GM10847 (cell line): Measurements from ENCODE around the gene CELF4.

ENCODE experiments used
- POLR2A ChIP-seq: IDR thresholded peaks from 2 replicates; pipeline ENCODE4 v1.6.1; 2011; ENCODE audit not compliant: insufficient read length; ENCODE audit errors: extremely low read depth

The CELF4 gene

GRCh38 chr18:37276111-37276890 is 289.3 kb downstream of the CELF4 start:
- no peak for TF ChIP-seq POLR2A

- TF ChIP-seq POLR2A, result no peak
These were observed 290.3 kb downstream of the CELF4 start for GRCh38 chr18:37275237-37275741.

GRCh38 chr18:37274309-37275236 is 291.0 kb downstream of the CELF4 start:
- no peak for TF ChIP-seq POLR2A

- TF ChIP-seq POLR2A, result no peak
These were observed 292.8 kb downstream of the CELF4 start for GRCh38 chr18:37272841-37273240.

GRCh38 chr18:37272226-37272625 is 293.4 kb downstream of the CELF4 start:
- no peak for TF ChIP-seq POLR2A

GRCh38 chr18:37270666-37271052 is 294.9 kb downstream of the CELF4 start:
- no peak for TF ChIP-seq POLR2A

- TF ChIP-seq POLR2A, result no peak
These were observed 295.4 kb downstream of the CELF4 start for GRCh38 chr18:37270038-37270665.

GRCh38 chr18:37266290-37266689 is 299.3 kb downstream of the CELF4 start:
- no peak for TF ChIP-seq POLR2A

GRCh38 chr18:37265382-37265781 is 300.2 kb downstream of the CELF4 start:
- TF ChIP-seq POLR2A, result no peak

GRCh38 chr18:37264956-37265355 is 300.6 kb downstream of the CELF4 start:
- no peak for TF ChIP-seq POLR2A

- TF ChIP-seq POLR2A, result no peak
These were observed 303.6 kb downstream of the CELF4 start for GRCh38 chr18:37261988-37262387.

GRCh38 chr18:37261246-37261840 is 304.3 kb downstream of the CELF4 start:
- no peak for TF ChIP-seq POLR2A

GRCh38 chr18:37260367-37261093 is 305.1 kb downstream of the CELF4 start:
- TF ChIP-seq POLR2A, result no peak

- TF ChIP-seq POLR2A, result no peak
These were observed 305.9 kb downstream of the CELF4 start for GRCh38 chr18:37259711-37260110.
